NOMO-1 treated with DMSO at 0.1 percent for 48 hours (cell line): Measurements from ENCODE around the gene SGO1.
A peak's percentile ranks its signal among the peaks of the same experiment; 100 is the strongest.
"Not testable (repeated sequence)": the region's sequence is repeated elsewhere in the genome, so short reads cannot be mapped to it uniquely, and the experiment has no call there.

Experiments used
- DNase-seq: peaks from one replicate; lab custom pipeline; 2025; ENCODE audit not compliant: unreplicated experiment; lab: John Stamatoyannopoulos, UW

Gene SGO1

DNA sequence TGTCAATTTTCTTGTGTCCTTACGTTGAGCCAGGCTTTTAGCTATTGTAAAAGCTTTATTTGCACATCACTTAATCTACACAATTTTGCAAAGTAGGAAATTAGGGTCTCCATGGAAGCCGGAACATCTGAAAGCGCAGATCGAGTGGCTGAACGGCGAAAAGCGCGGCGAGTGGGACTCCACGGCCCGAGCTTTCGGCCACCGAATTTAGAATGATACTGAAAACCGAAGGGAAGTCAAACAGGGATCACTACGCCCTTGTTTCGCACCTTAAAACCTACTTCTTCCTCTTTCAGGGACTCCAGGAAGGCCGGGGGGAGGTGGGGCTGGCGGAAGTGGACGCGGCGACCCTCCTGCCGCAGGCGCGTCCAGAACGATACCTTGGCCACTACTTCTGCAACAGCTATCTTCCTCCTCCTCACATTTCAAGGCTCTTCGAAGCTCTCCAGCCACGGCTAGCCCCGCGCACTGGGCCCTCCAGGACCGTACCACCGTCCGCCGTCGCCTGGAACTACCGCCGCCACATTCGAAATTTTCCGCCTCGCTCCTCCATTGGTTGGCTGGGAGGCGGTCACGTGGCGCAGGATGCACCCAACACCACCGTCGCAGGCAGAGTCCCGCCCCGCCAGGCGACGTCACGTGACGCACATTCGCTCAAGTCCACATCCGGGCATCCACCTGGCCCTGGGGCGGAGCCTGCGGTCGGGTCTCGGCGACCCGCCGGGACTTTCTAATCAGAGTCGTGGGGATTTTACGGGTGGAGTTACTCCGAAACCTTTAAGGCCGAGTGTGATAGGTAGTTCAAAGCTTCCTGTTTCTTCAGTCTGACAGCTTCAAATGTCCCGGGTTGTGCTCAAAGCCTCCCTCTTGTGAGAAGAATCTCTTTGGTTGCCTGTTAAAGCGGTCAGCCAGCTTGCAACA is at the start of gene SGO1:
SGO1 (minus strand) TSS at position 528 of the 921 bp plus-strand sequence. CDS start 2,179 bp downstream, outside the sequence.
- peak; percentile 98 for DNase-seq

DNA sequence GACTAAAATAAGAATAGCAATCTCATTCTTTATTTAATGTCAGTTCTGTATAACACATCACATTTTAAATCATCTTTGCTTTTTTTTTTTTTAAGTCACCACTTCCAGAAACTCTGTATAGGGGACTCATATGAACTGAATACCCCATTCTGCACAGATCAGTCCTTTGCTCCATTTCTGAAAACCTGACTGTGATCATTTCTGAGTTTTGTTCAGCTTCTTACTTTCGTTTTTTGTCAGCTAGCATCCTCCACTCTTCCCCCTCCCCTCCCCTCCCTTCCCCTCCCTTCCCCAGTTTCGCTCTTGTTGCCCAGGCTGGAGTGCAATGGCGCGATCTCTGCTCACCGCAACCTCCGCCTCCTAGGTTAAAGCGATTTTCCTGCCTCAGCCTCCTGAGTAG is 49.8 kb upstream of the SGO1 start:
- no peak for DNase-seq

DNA sequence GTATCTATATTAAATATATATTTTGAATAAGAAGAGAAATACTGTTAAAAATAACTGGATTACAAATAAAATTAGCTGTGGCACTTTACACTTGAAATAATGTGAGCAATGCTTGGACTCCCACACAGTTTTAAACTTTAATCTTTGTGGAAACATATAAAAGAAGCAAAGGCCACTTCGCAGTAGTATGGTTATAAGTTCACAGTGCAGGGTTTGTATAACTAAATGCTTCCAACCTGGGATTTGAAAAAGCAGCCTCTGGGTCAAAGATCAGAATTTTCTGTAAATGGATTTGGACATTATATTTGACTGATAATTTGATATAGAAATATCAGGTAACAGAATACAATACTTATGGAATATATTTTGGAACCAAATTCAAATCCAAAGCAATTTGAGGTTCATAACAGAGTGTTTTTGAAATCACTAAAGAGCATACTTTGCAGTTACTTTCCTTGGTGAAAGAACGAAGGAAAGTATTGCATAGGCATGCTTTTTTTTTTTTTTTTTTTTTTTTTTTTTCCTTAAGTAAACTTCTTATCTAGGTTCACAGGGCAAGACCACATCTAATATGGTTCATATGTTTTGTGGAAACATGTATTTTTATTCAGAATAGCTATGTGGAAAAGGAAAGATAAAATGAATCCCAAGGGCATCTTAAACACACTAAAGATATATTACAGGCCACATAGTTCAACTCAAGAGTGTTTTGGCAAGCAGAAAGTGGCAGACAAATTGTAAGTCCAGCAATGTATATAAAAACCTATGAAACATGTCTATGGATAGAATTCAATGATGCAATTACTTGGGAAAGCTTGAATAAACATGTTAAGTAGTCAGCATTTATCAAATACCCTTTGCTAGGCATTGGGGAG is 47.1 kb upstream of the SGO1 start:
- no peak for DNase-seq

DNA sequence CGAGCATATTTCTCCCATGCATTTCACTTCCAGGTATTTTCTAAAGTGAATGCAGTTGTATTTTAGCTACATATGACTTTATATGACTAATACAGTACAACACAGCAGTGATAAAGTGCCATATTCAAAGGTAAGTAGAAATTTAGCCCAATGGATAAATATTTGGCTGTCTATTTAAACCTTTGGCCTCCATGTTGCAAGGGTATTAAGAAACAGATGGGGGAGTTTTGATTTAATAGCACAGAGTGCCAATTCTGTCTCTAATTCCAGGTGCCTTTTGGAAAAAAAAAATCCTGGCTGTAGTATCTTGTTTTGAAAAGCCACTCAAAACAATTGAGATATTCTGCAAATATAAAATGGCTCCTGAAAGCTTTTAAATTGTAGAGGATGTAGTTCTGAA is 44.9 kb upstream of the SGO1 start:
- DNase-seq, result no peak

DNA sequence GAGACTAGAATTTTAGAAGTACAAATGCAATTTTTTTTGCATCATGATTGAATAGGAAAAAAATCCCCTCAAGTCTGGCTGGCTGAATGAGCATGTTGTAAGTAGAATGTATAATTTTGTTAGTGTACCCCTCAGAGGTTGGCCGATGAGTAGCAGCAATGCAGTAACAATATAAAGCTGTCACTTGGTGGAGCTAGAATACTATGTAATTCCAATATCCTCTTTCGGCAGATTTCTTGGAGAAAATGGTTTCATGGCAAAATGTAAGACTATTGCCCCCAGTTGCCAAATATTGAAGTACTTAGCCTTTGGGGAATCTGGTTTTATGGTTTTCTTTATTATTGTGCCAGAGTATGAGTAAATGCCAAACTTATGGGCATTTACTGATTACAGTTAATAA is 39.8 kb upstream of the SGO1 start:
- DNase-seq, result peak; percentile 18

DNA sequence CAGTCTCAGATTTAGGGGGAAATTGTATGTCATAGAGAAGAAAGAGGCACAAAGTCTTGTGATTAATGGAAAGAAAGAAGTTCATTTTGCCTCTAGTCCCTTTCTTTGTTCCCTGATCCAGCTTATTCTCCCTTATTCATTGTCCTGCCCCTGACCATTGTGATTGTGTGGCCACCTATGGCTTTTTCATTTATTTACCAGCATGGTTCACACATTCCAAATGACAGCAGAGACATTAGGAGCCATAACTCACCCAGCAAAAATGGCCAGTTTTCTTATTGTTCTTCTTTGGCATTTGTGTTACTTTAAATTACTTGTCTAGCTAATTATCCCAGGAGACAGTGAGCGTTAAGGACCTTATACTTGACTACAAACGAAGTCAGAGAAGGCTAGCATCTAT is 36.3 kb upstream of the SGO1 start:
- DNase-seq, result no peak

DNA sequence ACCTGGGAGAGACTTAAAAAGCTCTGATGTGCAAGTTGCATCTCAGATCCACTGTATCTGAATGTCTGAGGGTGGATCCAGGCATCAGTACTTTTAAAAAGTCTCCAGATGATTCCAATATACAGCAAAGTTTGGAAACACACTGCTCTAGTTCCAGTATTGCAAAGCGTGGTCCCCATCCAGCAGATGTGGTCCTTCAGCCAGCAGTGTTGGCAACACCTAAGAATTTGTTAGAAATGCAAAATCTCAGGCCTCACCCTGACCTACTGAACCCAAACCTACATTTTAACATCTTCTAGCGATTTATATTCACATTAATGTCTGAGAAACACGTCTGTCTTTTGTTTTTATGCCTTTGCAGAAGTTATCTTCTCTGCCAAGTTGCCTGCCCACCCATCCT is 32.2 kb upstream of the SGO1 start:
- DNase-seq, result no peak

DNA sequence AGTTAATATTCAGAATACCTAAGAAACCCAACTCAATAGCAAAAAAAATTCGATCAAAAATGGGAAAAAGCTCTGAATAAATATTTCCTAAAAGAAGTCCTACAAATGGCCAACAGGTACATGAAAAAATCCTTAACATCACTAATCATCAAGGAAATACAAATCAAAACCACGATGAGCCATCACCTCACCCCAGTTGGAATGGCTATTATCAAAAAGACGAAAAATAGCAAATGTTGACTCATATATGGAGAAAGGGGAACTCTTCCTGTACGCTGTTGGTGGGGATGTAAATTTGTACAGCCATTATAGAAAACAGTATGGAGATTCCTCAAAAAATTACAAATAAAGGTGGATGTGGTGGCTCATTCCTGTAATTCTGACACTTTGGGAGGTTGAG is 29.6 kb upstream of the SGO1 start:
- no peak for DNase-seq

DNA sequence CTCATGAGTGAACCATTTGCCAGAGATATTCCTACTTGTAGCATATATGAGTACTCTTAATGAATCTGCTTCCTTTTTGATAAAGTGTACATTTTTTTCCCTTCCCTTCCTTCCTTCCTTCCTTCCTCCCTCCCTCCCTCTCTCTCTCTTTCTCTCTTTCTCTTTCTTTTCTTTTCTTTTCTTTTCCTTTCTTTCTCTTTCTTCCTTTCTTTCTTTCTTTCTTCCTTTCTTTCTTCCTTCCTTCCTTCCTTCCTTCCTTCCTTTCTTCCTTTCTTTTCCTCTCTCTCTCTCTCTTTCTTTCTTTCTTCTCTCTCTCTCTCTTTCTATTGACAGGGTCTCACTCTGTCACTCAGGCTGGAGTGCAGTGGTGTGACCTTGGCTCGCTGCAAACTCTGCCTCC is 27.5 kb upstream of the SGO1 start:
- not testable (repeated sequence) for DNase-seq

DNA sequence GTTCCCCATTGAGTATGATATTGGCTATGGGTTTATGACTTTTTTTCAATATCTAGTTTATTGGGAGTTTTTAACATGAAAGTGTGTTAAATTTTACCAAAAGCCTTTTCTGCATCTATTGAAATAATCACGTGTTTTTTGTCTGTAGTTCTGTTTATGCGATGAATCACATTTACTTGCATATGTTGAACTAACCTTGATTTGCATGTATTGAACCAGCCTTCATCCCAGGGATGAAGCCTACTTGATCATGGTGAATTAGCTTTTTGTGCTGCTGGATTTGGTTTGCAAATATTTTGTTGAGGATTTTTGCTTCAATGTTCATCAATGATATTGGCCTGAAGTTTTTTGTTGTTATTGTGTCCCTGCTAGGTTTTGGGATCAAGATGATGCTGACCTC is 21.9 kb upstream of the SGO1 start:
- DNase-seq, result not testable (repeated sequence)

DNA sequence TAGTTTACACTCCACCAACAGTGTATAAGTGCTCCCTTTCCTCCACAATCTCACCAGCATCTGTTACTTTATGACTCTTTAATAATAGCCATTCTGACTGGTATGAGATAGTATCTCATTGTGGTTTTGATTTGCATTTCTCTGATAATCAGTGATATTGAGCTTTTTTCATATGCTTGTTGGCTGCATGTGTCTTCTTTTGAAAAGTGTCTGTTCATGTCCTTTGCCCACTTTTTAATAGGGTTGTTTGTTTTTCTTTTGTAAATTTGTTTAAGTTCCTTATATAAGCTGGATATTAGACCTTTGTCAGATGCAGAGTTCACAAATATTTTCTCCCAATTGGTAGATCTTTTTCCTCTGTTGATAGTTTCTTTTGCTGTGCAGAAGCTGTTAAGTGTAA is 19.9 kb upstream of the SGO1 start:
- not testable (repeated sequence) for DNase-seq

DNA sequence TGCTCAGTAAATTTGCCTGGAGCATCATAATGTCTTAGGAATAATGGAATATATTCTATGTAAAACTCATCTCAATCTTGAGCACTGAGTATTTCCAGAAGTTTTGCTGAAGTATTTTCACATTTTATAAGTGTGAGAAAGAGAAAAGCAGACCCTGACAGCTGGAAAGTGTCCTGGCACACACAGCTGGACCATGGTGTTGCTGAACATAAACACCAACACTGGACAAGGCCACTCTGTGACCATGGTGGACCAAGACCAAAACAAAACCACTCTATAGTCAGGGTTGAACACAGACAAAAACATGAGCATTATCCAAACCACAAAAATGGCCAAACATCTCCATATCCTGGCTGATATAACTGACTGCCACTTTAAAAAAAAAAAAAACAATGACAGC is 15.1 kb upstream of the SGO1 start:
- no peak for DNase-seq

DNA sequence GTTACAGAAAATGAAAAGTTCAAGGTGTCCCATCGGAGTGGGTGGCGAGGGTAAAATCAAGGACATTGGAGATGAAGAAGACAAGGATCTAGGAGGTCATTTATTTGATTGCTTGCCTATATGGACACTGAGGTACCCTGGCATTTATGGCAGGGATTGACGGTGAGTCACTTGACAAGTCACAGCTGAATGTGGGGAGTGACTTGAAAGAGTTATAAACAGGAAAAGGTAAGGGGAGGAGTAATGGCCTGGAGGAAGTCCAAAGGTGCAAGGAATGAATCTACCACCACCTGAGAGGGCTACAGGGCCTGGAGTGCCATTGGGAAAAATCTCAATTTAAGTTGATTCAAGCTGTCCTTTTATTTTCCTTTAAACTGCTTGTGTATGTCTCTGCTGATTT is 11.8 kb upstream of the SGO1 start:
- no peak for DNase-seq

DNA sequence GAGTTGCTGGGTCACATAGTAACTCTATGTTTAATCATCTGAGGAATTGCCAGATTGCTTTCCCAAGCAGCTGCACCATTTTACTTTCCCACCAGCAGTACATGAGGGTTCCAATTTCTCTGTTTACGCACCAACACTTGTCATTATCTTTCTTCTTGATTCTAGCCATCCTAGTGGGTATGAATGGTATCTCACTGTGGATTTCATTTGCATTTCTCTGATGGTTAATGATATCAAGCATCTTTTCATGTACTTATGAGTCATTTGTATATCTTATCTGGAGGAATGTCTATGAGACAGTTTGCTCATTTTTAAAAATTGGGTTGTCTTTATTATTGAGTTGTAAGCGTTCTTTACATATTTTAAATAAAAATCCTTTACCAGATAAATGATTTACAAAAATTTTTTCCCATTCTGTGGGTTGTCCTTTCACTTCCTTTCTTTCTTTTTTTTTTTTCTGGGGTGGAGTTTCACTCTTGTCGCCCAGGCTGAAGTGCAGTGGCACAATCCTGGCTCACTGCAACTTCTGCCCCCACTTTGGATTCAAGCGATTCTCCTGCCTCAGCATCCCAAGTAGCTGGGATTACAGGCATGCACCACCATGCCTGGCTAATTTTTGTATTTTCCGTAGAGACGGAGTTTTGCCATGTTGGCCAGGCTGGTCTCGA is 8.9 kb upstream of the SGO1 start:
- no peak for DNase-seq

DNA sequence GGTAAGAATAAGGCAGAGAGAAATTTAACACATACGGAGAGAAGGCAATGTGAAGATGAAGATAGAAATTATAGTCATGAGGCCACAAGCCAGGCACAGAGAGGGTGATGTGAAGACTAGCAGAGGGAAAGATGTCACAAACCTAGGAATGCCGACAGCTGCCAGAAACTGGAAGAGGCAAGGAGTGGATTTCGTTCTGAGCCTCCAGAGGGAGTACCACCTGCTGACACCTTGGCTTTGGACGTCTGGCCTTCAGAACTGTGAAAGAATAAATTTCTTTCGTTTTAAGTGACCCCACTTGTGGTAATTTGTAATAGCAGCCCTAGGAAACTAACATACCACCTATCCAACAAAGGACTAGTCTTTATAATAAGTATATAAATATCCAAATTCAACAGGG is 5.0 kb upstream of the SGO1 start:
- no peak for DNase-seq

DNA sequence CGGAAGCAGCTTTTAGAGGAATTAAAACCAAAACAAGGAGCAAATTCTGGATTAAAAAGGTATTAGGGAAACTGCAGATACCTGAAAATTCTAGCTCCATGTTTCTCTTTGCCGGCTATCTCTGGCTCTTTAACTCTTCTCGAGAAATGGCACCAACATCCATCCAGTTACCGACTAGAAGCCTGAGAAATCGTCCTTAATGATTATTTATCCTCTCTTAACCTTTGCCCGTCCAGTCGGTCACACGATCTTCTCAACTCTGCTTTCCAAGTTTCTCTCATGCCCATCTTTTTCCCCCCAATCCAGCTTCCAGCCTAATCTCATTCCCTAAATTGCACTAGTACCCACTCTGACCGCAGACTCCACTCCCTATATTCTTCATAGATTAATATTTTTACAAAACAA is 596 bp upstream of the SGO1 start:
- no peak for DNase-seq

DNA sequence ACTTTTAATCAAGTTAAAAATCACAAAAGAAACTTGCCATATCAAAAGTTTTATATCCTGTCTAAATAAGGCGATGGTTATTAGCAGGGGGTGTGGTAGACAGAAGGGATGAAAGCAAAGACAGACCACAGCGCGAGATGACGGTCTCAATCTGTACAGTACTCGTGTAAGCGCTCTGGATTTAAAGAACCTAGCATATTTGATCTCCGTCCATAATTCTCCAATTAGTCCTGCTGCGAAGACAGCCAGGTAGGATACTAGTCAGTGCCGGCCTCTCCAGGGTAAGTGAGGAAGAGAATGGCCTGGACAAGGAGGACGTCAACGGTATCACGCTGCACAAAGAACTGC is 701 bp downstream of the SGO1 start:
- DNase-seq, result peak; percentile 33

DNA sequence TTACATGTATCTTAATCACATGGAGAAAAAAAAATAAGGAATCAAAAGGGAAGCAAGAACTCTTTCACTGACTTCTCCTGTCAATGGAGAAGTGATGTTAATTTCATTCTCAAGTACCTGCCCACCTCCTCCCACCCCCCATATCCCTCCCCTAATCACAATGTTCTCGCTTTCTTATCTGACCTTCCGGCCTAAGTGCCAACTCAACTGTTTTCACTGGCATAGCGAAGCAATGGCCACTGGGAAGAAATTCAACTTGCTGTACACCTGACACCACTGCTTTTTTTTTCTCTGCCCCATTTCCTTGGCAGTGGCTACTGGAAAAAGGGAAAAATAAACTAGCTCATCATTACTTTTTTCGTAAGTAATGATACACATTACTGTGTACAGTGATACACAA is 3.8 kb downstream of the SGO1 start:
- no peak for DNase-seq

DNA sequence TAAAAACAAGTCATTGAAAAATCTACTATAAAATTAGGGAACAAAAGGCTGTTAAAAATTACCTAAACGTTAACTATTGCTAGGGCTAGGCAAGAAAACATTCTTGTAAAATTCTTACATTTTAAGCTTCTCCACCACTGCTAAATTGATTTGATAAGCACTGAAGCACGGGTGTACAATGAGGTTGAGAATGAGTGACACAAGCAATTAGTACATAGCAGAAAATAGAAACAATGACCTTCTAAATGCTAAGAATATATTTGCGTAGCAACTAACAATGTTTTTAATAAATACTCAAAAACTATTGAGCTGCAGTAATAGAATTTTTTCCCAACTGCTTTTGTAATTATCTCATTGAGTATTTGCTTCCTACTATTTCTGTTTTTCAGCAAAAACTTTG is 4.7 kb downstream of the SGO1 start:
- DNase-seq, result no peak

DNA sequence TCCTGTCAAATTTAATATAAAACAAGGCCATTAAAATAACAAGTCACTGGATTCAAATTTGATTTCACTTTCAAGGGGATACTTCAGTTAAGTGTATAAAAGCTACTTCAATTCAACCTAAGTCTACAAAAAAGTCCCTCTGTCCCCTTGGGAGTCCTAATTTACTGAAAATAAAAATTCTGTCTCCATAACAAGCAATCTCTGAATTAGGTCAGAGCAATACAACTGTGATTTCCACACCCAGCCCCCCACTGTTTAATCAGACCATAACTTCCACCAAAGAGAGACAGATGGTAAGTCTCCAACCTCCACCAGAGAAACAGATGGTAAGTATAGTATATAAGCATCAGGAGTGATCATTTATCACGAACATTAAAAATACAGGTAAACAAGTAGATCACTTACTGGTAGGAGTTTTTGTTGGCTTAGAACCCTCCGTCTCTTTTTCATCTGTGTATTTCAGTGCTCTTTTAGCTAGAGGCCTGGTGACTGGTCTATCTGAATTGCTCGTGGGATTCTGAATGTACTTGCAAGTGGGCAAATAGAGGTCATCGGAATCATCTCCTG is 12.1 kb downstream of the SGO1 start:
- no peak for DNase-seq

DNA sequence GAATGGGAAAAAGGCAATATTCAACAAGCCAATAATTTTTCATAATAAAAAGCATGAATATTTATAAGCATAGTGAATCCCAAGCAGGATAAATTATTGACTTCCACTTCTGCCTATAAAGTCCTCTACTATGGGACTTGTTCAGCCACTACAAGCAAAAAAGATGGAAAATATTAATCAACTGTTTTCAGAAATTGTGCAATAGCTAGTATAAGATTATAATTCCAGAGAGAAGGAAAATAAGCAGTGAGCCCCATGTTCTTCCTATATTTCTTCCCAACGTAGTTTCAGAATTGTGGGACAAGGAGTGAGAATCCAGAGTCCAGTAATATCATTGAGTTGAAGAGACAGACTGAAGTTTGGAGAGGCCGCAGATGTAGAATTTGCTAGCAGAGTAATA is 24.3 kb downstream of the SGO1 start:
- DNase-seq, result no peak
